Thymus (tissue), 11 donors: ENCODE measurements around the gene COL5A1. TPM values are rescaled to one million over a fixed set of nuclear protein-coding genes. Genes with fewer than 3 reads are reported as not detected.
"Not testable (repeated sequence)": the region's sequence is repeated elsewhere in the genome, so short reads cannot be mapped to it uniquely, and the experiment has no call there.

ENCODE experiments used
- DNase-seq, 9 donors: peaks; one replicate each; pipeline ENCODE4 v3.0.0-alpha.2; 2013; ENCODE audit warnings: low spot score in 9 of 9, low read depth in 6 of 9, missing footprints in 1 of 9
- H3K27ac ChIP-seq, 2 donors: one replicate each; pipeline ENCODE4 v1.5.1; 2013; ENCODE audit warnings: control low read depth in 1 of 2, low read depth in 1 of 2, low read length in 1 of 2, mild to moderate bottlenecking in 1 of 2, moderate library complexity in 1 of 2
- H3K27me3 ChIP-seq, 2 donors: one replicate each; pipeline ENCODE4 v1.5.1; 2013; ENCODE audit warnings: low read length in 1 of 2; ENCODE audit not compliant: control insufficient read depth in 2 of 2, insufficient read depth in 1 of 2
- H3K36me3 ChIP-seq, 2 donors: one replicate each; pipeline ENCODE4 v1.5.1; 2013; ENCODE audit warnings: low read length in 1 of 2, mild to moderate bottlenecking in 1 of 2, moderate library complexity in 1 of 2; ENCODE audit not compliant: control insufficient read depth in 2 of 2, insufficient read depth in 2 of 2
- H3K4me1 ChIP-seq, 2 donors: one replicate each; pipeline ENCODE4 v1.5.1; 2013; ENCODE audit warnings: low read length in 2 of 2; ENCODE audit not compliant: control insufficient read depth in 2 of 2, insufficient read depth in 2 of 2
- H3K4me3 ChIP-seq, 2 donors: one replicate each; pipeline ENCODE4 v1.5.1; 2013; ENCODE audit warnings: low read length in 2 of 2, control low read depth in 1 of 2, mild to moderate bottlenecking in 1 of 2
- H3K9me3 ChIP-seq, 2 donors: one replicate each; pipeline ENCODE4 v1.5.1; 2013; ENCODE audit warnings: low read length in 1 of 2, mild to moderate bottlenecking in 1 of 2; ENCODE audit not compliant: control insufficient read depth in 2 of 2, insufficient read depth in 1 of 2
- WGBS: extraction: QIAGEN DNeasy Blood & Tissue Kit; methylation state at CpG from one replicate; pipeline ENCODE4 v1.1.7; 2013; 5-methylcytosine and 5-hydroxymethylcytosine counted together
- polyA plus RNA-seq: library from polyadenylated mRNA; stranded (reverse); fragments of 200-250 nt; gene quantifications from one replicate; pipeline ENCODE4 v1.2.3, GENCODE V29; 2013
- total RNA-seq: library from RNA; stranded (reverse); fragments of 120-200 nt; gene quantifications from one replicate; pipeline ENCODE4 v1.2.4, GENCODE V29; 2013
- donor health status: healthy.

The COL5A1 gene
- total and polyA plus RNA-seq, 2 donors: 3.2 to 7.6 TPM

DNA sequence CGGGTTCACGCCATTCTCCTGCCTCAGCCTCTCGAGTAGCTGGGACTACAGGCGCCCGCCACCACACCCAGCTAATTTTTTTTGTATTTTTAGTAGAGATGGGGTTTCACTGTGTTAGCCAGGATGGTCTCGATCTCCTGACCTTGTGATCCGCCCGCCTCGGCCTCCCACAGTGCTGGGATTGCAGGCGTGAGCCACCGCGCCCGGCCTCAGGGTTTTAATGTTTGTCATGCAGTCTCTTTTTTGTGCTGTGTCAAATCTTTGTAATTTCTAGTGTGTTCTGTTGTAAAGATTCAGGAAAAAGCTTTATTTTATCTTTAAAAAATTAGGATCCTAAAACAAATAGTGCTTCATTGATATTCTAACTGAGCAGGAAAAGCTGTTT is 62.1 kb downstream of the COL5A1 start:
- not testable (repeated sequence) for H3K4me3 ChIP-seq, H3K4me1 ChIP-seq, DNase-seq, H3K27ac ChIP-seq, H3K27me3 ChIP-seq, H3K36me3 ChIP-seq, H3K9me3 ChIP-seq
- WGBS: 90% methylated on average over 12 of the region's 13 CpGs

DNA sequence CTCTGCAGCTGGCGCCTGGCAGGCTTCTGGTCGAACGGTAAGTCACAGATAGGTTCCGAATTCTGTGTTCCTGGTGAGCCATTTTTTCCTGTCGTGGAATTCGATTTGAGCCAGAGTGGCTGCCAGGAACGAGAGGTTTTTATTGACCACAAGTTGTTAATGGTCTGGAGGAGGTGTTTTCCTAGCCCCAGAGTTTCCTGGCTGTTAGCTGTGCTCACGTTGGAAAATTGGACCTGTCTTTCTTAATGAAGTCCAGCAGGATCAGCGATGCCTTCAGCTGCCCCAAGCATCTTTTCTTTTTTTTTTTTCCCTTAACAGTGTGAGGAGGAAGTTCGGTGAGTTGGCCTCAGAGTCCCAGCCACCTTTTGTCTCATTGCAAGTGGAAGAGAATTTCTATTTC is 62.9 kb downstream of the COL5A1 start:
- H3K9me3 ChIP-seq: no peaks in the 10 kb centered on the region
- H3K27me3 ChIP-seq: no peaks in the 10 kb centered on the region
- H3K27ac ChIP-seq: no peak overlapping the region
- DNase-seq: no peak
- WGBS: 77% methylated on average over 10 of the region's 10 CpGs
- peaks cover 0 to 4% of the 10 kb centered on the region in 2 donors for H3K4me1 ChIP-seq
- no peak overlapping the region for H3K4me3 ChIP-seq
- H3K36me3 ChIP-seq: peaks cover 0 to 3% of the 10 kb centered on the region in 2 donors

DNA sequence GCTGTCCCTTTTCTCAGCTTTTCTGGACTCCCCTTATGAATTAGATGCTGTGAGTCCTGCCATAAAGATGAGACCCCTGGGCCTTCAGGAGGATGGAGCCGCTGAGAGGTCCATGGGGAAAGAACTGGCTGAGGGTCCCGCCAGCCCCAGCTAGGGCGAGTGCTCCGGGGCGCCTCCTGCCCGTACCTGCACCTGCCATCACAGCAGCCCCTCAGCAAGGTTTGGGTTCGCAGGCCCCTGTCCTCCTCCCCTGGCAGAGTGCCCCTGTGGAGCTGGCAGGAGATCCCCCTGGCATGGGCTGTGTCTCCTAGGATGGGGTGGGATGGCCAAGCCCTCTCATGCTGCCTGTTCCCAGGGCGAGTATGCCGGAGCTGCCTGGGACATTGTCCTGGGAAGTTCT is 64.2 kb downstream of the COL5A1 start:
- Histone ChIP-seq H3K36me3 (peaks cover 0 to 3% of the 10 kb centered on the region in 2 donors), H3K9me3 (no peaks in the 10 kb centered on the region), H3K4me1 (peaks cover 0 to 4% of the 10 kb centered on the region in 2 donors), H3K27me3 (no peaks in the 10 kb centered on the region), H3K27ac (no peak overlapping the region), H3K4me3 (no peak overlapping the region)
- 89% methylated on average over 9 of the region's 9 CpGs for WGBS
- no peak for DNase-seq

DNA sequence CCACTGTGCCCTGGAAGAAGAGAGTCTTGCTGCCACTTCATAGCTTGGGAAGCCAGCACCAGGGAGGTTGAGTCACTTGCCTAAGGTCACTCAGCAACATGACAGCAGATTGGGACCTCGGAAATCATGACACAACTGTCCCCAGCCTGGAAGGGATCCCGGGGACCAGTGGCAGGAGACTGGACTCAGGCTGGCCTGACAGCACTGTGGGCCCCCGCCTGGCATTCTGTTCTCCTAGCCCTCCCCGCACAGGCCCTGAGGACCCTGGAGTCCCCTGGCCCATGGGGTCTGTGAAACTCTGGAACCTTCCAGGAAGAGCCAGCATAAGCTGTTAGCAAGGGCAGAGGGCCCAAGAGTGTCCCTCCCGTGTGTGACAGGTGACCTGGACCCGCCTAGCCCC is 64.9 kb downstream of the COL5A1 start:
- H3K36me3 ChIP-seq: no peaks in the 10 kb centered on the region
- no peaks in the 10 kb centered on the region for H3K27me3 ChIP-seq
- no peak for DNase-seq
- WGBS: 96% methylated on average over 6 of the region's 6 CpGs
- peaks cover 0 to 4% of the 10 kb centered on the region in 2 donors for H3K4me1 ChIP-seq
- no peak overlapping the region for H3K27ac ChIP-seq
- H3K9me3 ChIP-seq: peaks cover 0 to 1% of the 10 kb centered on the region in 2 donors
- H3K4me3 ChIP-seq: no peak overlapping the region

DNA sequence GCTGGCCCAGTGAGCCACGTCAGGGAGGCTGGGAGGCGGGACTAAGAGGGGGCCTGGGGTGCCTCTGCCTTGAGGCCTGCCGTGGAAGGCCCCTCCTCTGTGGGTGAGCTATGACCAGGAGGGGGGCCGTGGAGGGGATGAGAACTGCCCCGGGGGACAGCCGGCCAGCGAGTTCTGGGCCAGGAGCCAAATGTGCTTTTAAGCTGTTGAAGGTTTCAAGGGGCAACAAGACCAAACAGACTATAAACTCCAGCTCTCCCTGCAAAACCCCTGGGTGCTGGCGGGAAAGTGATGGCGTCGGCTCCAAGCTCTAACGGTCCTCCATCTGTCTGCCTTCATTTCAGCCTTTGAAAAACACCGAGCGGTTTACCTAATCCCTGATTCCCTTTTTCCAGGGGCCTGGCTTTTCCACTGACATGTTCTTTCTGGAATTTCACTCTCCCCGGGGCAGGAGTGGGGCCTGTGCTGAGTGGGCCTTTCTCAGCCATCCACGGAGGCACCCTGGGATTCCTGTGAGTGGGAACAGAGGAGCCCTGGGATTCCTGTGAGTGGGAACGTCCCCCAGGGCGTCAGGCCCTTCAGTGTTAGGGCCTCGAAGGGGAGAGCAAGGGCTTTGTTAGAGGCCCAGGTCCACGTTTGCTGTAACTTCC is 65.6 kb downstream of the COL5A1 start:
- peaks cover 0 to 4% of the 10 kb centered on the region in 2 donors for H3K4me1 ChIP-seq
- H3K9me3 ChIP-seq: peaks cover 0 to 4% of the 10 kb centered on the region in 2 donors
- H3K36me3 ChIP-seq: no peaks in the 10 kb centered on the region
- H3K27ac ChIP-seq: no peak overlapping the region
- H3K27me3 ChIP-seq: no peaks in the 10 kb centered on the region
- H3K4me3 ChIP-seq: no peak overlapping the region
- 79% methylated on average over 19 of the region's 19 CpGs for WGBS
- no peak for DNase-seq

DNA sequence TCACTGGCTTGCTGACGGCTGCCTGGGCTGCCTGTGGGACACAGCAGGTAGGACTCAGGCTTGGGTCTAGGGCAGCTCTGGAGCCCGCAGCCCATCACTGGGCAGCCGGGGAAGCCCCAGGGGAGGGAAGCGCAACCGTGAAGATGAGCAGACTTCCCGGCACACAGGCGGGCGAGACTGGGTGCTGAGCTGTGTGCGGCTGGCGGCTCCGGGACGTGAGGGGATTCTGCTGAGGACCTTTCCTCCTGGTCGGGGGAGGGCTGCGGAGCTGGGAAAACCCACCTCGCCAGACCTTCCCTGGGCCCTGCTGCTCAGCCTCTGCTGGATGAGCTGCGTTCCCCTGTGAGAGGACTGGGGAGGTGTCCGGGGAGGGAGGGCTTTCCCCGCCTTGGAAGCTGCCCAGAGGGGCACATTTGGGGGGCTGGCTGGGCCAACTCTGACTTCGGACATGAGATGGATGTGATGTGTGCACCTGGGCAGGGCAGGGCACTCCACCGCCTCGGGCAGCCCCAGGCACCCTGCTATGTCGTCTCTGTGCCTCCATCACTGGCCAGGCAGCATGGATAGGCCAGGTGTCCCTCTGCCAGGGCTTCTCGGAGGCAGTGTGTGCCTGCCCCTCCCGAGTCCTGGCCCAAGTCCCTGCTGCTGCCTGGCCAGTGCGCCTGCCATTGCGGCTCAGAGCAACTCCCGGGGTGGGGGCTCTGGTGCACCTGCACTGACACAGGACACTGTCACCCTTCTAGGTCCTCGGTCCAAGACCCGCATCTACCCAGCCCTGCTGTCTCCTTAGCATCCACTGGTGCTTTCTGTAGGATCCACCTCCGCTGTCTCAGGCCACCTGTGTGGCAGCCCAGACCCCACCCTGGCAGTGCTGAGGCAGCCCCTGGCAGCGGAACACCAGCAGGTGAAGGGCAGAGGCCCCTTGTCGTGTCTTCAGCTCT is 66.4 kb downstream of the COL5A1 start:
- Histone ChIP-seq H3K36me3 (no peaks in the 10 kb centered on the region), H3K4me1 (peaks cover 0 to 4% of the 10 kb centered on the region in 2 donors), H3K27ac (peak overlapping the region in 1 of 2 donors; percentile 3), H3K27me3 (no peaks in the 10 kb centered on the region), H3K4me3 (no peak overlapping the region), H3K9me3 (peaks cover 0 to 4% of the 10 kb centered on the region in 2 donors)
- DNase-seq: no peak
- 94% methylated on average over 32 of the region's 32 CpGs for WGBS

DNA sequence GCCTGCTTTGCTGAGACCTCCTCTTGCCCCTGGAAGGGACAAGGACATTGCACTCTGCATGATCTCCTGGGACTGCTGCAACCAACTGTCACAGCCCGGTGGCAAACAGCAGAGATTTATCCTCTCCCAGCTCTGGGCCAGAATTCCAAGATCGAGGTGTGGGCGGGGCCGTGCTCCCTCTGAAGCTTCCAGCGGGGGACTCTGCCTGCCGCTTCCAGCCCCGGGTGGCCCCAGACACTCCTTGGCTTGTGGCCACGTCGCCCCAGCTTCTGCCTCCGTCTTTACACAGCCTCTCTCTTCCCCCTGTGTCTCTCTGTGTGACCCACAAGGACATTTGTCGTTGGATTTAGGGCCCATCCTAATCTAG is 67.1 kb downstream of the COL5A1 start:
- Histone ChIP-seq H3K4me3 (no peak overlapping the region), H3K4me1 (peaks cover 0 to 4% of the 10 kb centered on the region in 2 donors), H3K9me3 (peaks cover 0 to 4% of the 10 kb centered on the region in 2 donors), H3K27ac (no peak overlapping the region), H3K36me3 (no peaks in the 10 kb centered on the region), H3K27me3 (no peaks in the 10 kb centered on the region)
- no peak for DNase-seq
- 86% methylated on average over 11 of the region's 11 CpGs for WGBS

DNA sequence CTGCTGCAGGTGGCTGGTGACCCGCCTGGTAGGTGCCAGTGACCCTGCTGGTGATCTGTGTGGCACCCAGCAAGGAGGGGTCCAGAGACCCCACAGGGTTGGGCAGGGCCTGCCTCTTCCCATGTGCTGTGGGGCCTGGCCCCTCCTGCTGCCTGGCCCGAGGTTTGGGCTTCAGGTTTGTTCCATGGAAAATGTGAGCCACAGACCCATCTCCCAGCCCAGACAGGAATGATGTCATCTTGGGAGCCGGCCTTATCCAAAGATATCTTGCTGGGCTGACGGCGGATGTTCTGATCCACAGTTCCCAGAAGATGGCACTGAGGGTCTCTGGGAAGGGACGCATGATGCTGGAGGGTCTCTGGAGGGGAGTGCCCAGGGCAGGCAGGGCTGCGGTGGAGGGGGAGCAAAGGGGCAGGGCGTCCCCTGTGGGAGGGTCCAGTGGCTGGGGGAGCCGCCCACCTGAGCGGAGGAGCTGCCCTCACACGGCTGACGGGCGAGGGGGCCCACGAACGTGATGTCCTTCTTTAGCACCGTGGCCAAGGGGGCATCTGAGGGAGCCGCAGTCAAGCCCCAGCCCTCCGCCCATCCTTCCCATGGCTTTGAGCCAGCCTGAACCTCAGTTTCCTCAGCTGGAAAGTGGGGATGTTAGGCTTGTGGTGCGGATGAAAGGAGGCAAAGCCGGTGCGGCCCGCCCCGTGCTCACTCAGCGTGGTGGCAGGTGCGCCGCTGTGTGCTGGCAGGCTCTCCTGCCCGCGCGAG is 68.1 kb downstream of the COL5A1 start:
- Histone ChIP-seq H3K9me3 (peaks cover 0 to 4% of the 10 kb centered on the region in 2 donors), H3K4me1 (peaks cover 0 to 4% of the 10 kb centered on the region in 2 donors), H3K27ac (no peak overlapping the region), H3K27me3 (no peaks in the 10 kb centered on the region), H3K4me3 (no peak overlapping the region), H3K36me3 (no peaks in the 10 kb centered on the region)
- DNase-seq: no peak
- WGBS: 92% methylated on average over 29 of the region's 29 CpGs

DNA sequence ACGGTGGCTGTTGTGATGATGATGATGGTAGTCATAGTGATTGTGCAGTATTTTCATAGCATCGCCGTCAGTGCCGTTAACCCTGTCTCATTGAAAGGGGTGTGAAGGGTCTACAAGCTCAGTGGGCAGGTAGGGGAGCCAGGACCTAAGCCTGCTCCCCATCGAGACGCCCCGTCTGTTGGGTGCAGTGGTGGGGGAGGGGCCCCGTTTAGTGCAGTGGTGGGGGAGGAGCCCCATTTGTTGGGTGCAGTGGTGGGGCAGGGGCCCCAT is 68.6 kb downstream of the COL5A1 start:
- Histone ChIP-seq H3K36me3 (no peaks in the 10 kb centered on the region), H3K27ac (no peak overlapping the region), H3K9me3 (peaks cover 0 to 4% of the 10 kb centered on the region in 2 donors), H3K4me1 (peaks cover 0 to 4% of the 10 kb centered on the region in 2 donors), H3K27me3 (no peaks in the 10 kb centered on the region), H3K4me3 (no peak overlapping the region)
- DNase-seq: no peak
- 84% methylated on average over 8 of the region's 8 CpGs for WGBS
